Upper lobe of right lung (tissue), 1 donor: ENCODE data around the gene SF1. TPM values are rescaled to one million over a fixed set of nuclear protein-coding genes. Genes with fewer than 3 reads are reported as not detected.
A peak's percentile ranks its signal among the peaks of the same experiment; 100 is the strongest.

Source experiments
- ATAC-seq: fragments of 200-7000 bp; cut with Tn5 transposase; one replicate; pipeline ENCODE4 v1.9.1; 2020; ENCODE audit warnings: mild to moderate bottlenecking, moderate library complexity
- DNase-seq: peaks from one replicate; pipeline ENCODE4 v3.0.0-alpha.2; 2020
- H3K27ac ChIP-seq: fragments of 200-600 bp; one replicate; pipeline ENCODE4 v1.8.0; 2022
- H3K27me3 ChIP-seq: fragments of 200-600 bp; one replicate; pipeline ENCODE4 v1.8.0; 2022; ENCODE audit warnings: mild to moderate bottlenecking
- H3K36me3 ChIP-seq: fragments of 200-600 bp; one replicate; pipeline ENCODE4 v1.8.0; 2022
- H3K4me1 ChIP-seq: fragments of 200-600 bp; one replicate; pipeline ENCODE4 v1.8.0; 2022
- H3K4me3 ChIP-seq: fragments of 200-600 bp; one replicate; pipeline ENCODE4 v1.8.0; 2022; ENCODE audit warnings: mild to moderate bottlenecking
- H3K9me3 ChIP-seq: fragments of 200-600 bp; one replicate; pipeline ENCODE4 v1.8.0; 2022
- intact Hi-C: fragments of 100-400 bp; cut with DNase I; formaldehyde crosslinking; loops from one replicate; pipeline ENCODE4 v1.11.0; 2022
- long read RNA-seq: library from polyadenylated mRNA; unstranded; transcript quantifications from one replicate; pipeline ENCODE4 v2.0.0, GENCODE V29; 2021
- total RNA-seq: library from RNA; stranded (reverse); fragmentation: NEBNext Ultra II Directional; extraction: Animal tissue kit (Norgen Biotek cat#: 25700); gene quantifications from one replicate; pipeline ENCODE4 v1.2.1, GENCODE V29; 2021
- TF ChIP-seq, protein P1 (sequence below): fragments of 200-600 bp; IDR thresholded peaks from one replicate; pipeline ENCODE4 v1.8.0; 2022; ENCODE audit warnings: antibody characterized with exemption
- donor health status: DM: no; HTN: yes; CAD: no; lungs with severe emphysema.

SF1 gene, protein sequence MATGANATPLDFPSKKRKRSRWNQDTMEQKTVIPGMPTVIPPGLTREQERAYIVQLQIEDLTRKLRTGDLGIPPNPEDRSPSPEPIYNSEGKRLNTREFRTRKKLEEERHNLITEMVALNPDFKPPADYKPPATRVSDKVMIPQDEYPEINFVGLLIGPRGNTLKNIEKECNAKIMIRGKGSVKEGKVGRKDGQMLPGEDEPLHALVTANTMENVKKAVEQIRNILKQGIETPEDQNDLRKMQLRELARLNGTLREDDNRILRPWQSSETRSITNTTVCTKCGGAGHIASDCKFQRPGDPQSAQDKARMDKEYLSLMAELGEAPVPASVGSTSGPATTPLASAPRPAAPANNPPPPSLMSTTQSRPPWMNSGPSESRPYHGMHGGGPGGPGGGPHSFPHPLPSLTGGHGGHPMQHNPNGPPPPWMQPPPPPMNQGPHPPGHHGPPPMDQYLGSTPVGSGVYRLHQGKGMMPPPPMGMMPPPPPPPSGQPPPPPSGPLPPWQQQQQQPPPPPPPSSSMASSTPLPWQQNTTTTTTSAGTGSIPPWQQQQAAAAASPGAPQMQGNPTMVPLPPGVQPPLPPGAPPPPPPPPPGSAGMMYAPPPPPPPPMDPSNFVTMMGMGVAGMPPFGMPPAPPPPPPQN
- total RNA-seq: 294 TPM
- long read RNA-seq, transcript SF1-201 (13 exons, 2,850 nt): major isoform, 50 of 138 reads
- long read RNA-seq, transcript SF1-204 (13 exons, 3,470 nt): minor isoform, 11 of 138 reads
- long read RNA-seq, partial matches to known transcripts: 44 of 138 reads
- long read RNA-seq, other reads (novel, unspliced or antisense): 26 of 138 reads

DNA sequence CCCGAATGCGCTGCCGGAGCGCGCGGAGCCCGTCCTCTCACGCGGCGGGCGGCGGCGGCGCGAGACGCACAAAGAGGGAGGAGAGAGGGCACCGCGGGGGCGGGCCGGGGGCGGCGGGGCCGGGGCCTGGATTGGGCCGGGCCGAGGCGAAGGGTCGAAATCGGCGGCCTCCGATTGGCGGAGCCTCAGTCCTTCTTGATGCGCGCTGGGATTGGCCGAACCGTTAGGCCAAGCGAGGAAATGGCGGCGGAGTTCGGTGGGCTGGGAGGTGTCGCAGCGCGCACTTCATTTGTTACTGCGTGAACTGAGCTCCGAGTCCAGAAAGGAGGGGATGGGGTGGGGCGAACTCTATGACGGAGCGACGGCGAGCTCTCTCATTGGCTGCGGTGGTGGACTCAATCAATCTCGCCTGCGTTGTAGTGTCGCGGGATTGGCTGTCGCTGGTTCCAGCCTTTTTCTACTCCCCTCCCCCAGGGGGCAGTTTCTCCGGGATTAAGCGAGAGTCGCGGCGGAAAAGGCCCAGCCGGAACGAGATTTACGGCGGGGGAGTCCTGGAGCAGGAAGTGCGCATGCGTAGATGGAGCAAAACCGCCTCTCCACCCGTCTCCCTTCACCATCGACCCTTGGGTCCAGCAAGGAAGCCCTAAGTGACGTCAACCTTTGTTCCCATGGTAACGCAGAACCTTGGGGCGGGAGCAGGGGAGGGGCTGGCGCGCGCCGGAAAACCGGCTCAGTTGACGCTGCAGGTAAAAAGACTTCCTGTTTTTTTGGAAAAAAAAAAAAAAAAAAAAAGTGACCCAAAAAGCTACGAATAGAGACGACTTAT is at the start of gene SF1:
Gene SF1 (minus strand): TSS at position 70 of the 826 bp plus-strand sequence. CDS start 150 bp downstream, outside the sequence.
- ATAC-seq (peak; percentile 94), DNase-seq (peak; percentile 98)
- H3K9me3 ChIP-seq: no peaks in the 10 kb centered on the region
- H3K4me1 ChIP-seq: peaks cover 35% of the 10 kb centered on the region
- TF ChIP-seq, protein P1, sequence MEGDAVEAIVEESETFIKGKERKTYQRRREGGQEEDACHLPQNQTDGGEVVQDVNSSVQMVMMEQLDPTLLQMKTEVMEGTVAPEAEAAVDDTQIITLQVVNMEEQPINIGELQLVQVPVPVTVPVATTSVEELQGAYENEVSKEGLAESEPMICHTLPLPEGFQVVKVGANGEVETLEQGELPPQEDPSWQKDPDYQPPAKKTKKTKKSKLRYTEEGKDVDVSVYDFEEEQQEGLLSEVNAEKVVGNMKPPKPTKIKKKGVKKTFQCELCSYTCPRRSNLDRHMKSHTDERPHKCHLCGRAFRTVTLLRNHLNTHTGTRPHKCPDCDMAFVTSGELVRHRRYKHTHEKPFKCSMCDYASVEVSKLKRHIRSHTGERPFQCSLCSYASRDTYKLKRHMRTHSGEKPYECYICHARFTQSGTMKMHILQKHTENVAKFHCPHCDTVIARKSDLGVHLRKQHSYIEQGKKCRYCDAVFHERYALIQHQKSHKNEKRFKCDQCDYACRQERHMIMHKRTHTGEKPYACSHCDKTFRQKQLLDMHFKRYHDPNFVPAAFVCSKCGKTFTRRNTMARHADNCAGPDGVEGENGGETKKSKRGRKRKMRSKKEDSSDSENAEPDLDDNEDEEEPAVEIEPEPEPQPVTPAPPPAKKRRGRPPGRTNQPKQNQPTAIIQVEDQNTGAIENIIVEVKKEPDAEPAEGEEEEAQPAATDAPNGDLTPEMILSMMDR: peak; percentile 23
- no peaks in the 10 kb centered on the region for H3K27me3 ChIP-seq
- peaks cover 33% of the 10 kb centered on the region for H3K36me3 ChIP-seq
- H3K4me3 ChIP-seq: peak within 1 kb of the TSS; percentile 82
- intact Hi-C loops: no loop called here
- peak within 1 kb of the TSS; percentile 98 for H3K27ac ChIP-seq

DNA sequence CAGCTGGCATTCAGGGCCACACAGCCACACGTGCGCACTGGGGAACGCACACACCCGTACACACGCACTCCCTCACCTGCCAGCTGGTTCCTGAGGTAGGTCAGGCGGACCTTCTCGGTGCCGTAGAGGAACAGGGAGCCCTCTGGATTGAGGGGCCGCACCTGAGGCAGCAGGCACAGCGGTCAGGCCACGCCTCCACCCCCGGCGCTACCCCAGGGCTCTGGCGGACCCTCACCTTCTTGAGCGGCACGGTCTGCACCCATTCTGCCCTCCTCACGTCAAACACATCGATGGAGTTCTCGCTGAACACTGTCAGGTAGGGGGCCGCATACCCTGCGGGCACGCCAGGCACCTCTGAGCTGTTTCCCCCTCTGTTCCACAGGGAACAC is 49.1 kb upstream of the SF1 start:
- H3K27ac ChIP-seq: no peak overlapping the region
- no peaks in the 10 kb centered on the region for H3K4me1 ChIP-seq
- no peaks in the 10 kb centered on the region for H3K27me3 ChIP-seq
- DNase-seq: no peak
- intact Hi-C loops: no loop called here
- no peak for ATAC-seq
- no peaks in the 10 kb centered on the region for H3K36me3 ChIP-seq
- H3K9me3 ChIP-seq: no peaks in the 10 kb centered on the region
- H3K4me3 ChIP-seq: no peak overlapping the region
- TF ChIP-seq, protein P1: no peak

DNA sequence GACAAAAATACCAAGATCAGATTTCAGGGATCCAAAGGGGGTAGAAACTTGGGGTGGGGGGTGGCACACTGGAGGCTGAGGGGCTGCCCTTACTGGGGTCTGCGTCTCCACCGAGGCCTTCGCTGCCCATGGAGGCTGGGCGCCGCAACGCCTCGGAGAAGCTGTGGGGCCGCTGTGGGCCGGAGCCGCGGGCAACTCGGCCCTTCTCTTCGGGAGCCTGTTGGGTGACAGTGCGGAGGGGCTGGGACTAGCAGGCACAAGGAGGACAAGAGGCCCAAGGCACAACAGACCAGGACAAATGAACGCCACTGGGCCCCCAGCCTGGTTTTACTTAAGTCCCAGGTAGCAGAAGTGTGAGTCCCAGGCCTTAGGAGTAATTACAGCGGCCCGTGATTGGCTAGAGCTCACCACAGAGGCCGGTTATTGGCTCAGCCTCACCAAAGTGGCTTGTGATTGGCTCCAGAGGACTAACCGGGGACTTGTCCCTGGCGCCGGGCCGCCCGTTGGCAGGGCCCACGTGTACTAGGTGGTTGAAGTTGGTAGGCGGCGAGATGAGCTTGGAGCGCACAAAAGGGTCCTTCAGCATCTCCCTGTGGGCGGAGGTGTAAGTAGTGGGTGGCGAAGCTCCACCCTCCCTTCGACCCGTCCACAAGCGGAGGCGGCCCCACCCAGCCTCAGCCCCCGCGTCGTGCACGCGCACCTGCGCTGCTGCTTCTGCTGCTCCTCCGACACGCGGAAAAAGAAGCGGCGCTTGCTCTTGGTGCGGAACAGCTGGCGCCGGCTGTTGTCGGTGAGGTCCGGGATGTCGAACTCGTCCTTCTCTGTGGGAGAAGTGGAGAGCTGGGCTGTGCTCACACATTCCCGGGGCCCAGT is 48.5 kb upstream of the SF1 start:
- no peak for ATAC-seq
- H3K4me3 ChIP-seq: no peak overlapping the region

DNA sequence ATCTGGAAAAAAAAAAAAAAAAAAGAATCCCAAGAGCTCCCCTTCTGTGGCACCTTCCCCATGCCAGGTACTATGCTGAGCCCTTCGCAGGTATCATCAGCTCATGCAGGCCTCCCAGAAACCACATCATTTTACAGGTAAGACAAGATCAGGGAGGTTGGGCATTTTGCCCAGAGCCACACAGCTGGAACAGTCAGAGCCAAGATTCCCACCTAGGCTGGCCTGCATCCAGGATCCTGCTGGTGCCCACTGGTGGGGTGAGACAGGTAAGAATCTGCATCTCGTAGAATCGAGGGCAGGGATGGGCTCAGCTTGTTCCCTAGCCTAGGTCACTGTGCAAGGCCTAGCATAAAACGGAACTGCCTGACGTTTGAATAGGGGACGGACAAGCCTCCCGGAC is 47.7 kb upstream of the SF1 start:
- Histone ChIP-seq H3K36me3 (no peaks in the 10 kb centered on the region), H3K27ac (no peak overlapping the region), H3K4me3 (no peak overlapping the region), H3K9me3 (no peaks in the 10 kb centered on the region), H3K27me3 (no peaks in the 10 kb centered on the region), H3K4me1 (no peaks in the 10 kb centered on the region)
- TF ChIP-seq, protein P1: no peak
- DNase-seq (no peak), ATAC-seq (no peak)
- intact Hi-C loops: no loop called here

More for the DNA sequence above, 48.5 kb upstream of the SF1 start:
- intact Hi-C loops: no loop called here
- peak; percentile 59 for DNase-seq
- H3K4me1 ChIP-seq: no peaks in the 10 kb centered on the region
- no peaks in the 10 kb centered on the region for H3K27me3 ChIP-seq
- no peaks in the 10 kb centered on the region for H3K9me3 ChIP-seq
- no peaks in the 10 kb centered on the region for H3K36me3 ChIP-seq
- H3K27ac ChIP-seq: no peak overlapping the region
- TF ChIP-seq, protein P1: no peak
